ENCODE measurements around the gene YES1.
A peak's percentile ranks its signal among the peaks of the same experiment; 100 is the strongest.
"Not testable (repeated sequence)": the region's sequence is repeated elsewhere in the genome, so short reads cannot be mapped to it uniquely, and the experiment has no call there.

YES1 gene

DNA sequence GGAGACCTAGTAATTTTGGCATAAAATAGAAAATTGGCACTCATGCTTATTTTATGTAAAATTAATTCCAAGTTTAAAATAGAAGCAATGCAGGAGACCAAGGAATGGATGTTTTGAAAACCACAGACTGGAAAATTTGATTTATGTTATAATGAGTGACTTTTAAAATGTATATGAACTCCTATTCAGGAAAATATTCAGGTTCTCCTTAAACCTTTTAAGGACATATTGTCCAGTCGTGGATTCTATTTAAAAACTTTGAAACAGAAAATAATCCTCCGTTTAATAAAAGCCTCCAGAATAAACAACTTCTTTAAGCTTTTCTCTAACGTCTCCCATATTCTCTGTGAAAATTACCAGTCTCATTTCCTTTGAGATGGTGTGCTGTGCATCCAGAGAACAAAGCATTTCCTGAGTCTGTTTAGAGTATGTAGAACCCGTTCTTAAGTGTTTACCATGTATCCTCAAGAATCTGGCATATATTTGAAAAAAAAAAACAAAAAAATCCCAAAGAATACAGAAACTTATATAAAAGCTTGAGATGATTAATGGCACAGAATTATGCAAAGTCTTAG lies 8.6 kb upstream of the YES1 start:
- no peak for DNase-seq

DNA sequence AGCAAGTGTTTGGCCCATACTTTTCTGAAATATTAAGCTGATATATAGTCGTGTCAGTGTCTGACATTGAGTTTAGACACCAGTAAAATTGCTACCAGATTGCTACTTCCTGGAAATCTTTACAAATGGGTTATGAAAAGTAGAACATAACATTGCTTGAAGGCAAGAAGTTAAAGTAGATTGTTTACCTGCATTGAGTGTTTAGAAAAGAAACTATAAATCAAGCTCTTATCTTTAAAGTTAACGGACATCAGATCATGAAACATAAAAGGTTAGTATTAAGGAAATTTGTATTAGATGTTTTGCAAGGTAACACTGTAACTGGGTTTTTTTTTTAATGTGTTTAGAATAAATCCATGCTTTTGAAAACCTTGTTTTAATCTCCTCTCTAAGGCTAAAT lies 4.8 kb upstream of the YES1 start:
- no peak for DNase-seq

DNA sequence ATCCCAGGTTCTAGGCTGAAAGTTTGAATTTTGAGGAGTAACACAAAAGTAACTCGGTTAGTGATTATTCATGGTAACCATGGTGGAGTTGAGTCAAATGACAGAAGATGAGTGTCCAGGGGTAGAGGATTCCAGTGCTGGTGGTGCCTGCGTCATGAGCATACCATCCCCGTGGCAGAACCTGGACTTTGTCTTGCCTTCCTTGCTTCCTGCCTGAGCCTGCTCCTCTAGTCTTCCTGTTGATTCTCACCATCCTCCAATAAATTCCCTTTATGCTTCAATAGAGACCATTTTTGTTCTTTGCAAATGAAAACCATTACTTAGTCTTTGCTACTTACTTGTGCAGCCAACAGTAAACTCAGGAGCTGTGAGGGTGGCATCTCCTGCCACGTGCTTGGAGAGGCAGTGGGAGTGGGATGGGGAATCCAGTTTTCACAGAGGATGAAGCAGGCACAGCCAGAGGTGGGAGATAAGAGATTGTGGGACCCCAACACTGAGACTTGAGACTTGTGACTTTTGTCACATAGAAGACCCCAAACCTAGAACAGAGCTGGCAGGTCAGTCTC lies 4.1 kb upstream of the YES1 start:
- DNase-seq = no peak

DNA sequence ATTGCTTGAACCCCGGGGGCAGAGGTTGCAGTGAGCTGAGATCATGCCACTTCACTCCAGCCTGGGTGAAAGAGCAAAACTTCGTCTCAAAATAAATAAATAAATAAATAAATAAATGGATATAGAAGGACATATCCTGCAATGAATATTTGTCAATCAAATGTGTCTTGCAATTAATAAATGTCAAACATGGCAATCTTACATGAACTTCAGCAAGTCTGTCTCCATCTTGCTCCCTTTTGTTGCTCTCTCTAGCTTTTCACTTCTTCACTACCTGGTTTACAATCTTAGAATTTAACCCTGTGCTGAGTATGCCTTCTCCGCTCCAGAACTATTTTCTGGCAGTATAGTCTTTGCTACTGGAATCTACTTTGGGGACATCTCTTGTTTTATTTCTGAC lies 3.3 kb upstream of the YES1 start:
- DNase-seq = no peak

DNA sequence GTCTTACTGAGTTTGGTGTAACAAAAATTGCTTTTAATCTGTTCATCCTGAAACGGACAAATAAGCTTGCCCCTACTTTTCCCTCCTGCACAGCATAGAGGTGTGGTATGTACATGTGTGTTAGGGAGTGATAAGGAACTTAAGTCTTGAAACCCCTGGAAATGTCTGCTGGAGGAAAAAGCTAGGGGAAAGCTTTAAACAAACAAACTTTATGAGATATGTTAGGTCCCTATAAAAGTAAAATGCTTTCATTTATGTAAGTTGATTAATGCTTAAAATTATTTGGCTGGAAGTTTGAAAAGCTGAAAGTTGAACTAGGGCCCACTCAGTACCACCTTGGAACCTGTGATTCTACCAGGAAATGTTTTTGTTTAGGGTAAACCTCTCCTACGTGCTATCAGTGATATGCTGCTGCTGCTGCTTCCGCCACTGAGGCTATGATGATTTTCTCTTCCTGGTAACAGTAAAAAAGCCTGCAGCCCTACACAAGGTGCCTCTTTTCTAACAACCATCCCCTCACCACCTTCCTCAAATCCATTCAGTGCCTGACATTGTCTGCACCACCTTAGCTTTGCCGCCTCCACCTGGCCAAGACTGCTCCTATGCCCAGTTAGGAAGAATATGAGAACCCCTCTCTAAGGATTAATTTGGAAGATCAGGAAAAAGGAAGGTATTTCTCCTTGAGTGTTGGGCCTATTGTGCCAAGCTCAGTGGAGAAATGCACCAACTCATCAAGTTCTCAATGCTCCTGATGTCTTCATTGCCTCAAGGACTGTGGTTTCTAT lies 2.5 kb upstream of the YES1 start:
- no peak for DNase-seq

DNA sequence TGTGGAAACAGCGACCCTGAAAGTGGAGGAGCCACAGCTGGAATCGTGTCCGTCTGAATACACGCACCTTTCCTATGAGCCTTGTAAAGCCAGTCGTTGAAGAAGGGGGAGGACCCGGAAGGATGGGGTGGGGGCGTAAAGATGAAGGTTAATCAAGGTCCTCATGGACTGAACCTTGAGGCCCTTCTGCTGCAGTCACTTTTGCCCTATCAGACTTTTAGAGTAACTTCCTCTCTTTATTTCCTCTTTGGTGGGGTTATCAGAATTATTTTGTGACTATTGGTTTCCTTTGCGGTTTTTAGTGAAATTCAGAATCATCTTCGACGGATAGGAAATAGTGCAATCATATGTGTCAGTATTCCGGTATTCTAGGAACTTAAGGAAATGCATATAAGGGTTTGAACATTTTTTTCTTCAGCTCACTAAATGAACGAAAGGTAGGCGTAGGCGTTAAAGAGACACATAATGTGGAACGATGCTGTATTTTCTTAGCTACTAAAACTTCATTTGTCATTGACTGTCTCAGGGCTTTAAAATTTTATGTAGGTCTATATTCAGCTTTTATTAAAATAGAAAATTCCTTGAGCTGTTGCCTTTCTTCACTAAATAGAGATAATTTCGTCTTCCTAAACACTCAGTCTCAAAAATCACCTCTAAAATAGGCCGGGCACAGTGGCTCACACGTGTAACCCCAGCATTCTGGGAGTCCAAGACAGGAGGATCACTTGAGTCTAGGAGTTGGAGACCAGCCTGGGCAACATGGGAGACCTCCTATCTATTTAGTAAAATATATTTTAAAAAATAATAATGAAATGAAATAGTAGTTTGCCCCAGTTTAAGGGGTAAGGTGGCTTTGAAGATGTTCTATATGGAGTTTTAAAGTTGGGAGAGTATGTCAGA lies 1.4 kb upstream of the YES1 start:
- no peak for DNase-seq

DNA sequence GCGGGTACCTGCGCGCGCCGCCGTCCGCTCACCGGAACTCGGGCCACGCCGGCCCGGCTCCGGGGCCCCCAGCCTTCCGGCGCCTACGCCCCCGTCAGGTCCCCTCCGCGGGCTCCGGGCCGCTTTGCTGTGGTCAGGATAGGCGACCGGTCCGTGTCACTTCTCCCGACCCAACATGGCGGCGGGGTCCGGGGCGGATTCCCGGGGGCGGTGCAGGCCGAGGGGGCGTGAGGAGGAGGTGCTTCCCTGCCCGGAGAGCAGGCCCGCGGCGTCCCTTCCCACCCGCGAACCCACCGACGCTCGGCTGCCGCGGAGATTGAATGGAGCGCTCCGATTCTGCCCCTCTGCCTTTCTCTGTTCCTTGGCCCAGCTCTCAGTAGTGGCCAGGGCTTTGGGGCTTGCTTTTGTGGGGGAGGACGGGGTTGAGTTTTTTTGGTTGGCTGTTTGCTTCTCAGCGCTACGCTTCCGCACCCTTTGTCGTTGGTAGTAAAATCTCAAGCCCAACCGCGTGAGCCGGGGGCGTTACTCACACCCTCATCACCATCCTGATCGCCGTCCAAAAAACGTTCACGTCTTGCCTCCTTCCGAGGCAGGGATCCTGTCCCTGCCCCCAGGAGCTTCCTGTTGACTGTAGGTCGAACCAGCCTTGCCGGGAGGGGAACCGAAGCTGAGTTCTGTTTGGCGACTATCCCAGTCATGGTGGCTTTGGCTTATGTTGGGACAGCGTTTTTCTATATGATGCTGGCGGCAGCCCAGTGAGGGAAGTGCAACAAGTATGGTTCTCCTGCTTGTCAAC lies 532 bp upstream of the YES1 start:
- peak; percentile 91 for DNase-seq

DNA sequence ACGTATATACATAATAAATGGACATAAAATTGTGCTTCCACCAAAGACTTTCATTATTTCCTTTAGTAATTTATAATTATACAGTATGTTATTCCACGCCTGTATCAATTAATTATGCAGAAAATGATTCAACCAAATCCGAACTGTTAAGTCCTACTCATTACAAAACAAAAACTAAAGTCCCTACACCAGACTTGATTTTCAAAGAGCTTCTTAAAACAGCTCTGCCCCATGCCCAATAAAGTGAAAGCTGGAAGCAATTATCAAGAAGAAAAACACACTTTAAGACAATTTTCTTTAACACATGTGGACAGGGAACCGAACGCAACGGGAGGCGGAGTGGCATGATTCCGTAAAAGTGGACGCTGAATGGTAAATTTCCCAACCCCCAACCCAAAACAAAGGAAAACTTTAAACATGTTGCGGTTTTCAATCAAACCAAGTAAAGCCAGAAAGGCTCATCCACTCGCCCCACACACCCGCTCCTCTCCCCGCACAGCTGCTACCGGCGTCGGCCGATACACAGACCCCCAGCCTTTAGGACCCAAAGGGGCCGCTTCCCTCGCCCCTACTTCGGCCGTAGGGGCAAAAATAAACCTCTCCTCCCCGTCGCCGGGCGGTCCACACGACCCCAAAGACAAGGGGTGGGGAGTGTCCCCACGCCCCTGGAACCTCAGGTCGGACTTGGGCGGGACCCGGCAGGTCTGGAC lies 705 bp downstream of the YES1 start:
- DNase-seq = no peak

DNA sequence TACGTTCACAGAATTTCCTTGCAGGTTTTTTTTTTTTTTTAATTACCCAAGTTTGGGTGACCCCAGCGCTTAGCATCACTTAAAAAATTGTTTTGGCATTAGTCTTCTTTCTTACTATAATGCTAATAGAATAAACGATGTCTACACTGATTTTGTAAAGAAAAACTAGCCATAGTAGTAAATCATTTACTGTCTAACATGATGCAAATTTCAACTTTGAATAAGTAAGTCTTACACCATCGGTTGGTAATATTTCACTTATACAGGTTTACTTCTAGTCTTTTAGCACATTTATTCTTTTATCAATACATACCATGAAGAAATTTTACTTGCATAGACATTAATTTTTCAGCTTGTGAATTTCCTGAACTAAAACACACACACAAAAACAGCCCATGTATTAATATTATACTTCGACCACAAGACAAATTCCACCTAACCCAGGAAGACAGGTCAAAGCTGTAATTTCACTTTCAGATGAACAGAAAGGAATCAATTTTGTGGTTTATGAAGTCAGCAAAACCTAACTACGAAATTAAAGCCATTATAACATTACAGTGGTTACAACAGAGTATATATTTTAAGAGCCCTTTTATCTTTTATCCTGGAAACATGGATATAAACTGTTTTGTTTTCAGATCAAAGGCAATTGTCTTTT lies 1.9 kb downstream of the YES1 start:
- DNase-seq = peak; percentile 18

DNA sequence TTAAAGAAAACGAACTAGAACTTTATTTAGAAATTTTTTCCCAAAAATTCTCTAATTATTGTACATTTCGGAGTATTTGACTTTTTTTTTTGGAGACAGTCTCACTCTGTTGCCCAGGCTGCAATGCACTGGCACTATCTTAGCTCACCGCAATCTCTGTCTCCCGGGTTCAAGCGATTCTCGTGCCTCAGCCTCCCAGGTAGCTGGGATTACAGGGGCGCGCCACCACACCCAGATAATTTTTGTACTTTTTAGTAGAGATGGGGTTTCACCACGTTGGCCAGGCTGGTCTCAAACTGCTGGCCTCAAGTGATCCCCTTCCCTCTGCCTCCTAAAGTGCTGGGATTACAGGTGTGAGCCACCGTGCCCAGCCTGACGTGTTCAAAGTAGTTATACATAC lies 2.8 kb downstream of the YES1 start:
- not testable (repeated sequence) for DNase-seq

DNA sequence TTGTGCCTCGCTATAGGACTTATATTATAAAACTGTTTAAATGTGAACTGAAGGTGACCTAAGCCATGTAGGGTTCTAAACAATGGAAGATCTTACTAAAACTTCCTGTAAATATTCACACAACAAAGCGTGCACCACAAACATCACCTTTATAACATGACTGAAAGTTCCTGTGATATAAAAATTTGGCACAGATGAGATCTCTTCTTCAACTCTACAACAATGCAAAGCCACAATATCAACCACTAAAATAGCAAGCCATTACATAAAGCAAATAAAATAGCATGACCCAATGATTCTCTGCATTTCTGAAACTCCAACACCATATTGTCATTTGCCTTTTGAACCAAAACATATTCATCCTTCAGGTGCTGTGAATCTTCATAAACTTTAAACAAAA lies 3.5 kb downstream of the YES1 start:
- DNase-seq = no peak

DNA sequence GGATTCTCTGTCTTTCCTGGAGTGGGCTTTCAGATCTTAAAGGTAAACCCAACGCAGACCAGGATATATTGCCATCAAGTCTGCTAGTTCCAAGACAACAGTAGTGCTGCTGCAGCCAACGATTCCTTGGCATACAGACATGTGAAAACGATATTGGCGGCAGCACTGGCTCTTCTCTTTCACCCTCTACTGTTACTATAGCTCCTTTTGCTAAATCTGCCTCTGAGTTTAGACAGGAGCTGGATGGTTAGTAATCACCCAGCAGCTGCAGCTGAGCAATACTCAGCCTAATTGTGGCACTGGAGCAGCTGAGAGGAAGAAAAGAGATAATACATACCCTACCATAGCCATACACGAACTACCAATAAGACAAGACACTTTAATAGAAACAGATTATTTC lies 4.0 kb downstream of the YES1 start:
- no peak for DNase-seq

DNA sequence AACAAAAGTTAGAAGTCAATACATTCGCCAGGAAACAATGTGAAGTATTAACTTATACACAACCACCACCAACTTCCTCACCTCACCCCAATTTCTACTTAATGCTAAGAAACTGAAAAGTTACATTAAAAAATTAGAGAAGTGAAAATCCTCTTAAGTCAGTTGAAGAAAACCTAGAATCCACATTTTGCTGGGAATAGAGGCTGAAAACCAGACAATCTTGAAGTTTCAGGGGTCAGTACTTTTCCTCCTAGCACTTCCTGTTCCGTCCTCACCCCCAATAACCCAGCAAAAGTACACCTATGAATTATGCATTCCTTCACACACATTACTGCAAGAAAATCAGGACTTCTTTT lies 6.3 kb downstream of the YES1 start:
- DNase-seq = no peak

DNA sequence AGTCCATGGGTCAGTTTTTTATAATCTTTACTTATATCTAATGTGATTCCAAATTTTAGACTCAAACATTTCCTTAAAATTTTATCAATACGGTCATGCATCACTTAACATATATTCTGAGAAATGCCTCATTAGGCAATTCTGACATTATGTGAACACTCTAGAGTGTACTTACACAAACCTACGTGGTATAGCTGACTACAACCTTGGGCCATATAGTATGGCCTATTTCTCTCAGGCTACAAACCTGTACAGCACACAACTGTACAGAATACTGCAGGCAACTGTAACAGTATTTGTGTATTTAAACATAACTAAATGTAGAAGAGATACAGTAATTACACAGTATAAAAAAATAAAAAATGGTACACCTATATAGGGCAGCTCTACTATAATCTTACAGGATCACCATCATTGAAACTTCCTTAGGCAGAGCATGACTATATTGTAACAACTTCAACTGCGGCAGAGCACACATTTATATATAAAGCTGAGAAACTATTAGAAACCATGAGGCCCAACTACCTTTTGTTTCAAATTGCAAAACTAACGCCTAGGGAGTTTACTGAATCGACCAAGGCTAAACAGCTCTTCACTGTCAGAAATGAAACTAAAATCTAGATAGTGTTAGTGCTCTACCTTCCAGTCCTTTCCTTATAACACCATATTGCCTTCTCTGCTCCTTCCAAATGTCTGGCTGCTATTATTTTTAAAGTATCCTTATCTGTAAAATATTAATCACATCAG lies 6.9 kb downstream of the YES1 start:
- no peak for DNase-seq

DNA sequence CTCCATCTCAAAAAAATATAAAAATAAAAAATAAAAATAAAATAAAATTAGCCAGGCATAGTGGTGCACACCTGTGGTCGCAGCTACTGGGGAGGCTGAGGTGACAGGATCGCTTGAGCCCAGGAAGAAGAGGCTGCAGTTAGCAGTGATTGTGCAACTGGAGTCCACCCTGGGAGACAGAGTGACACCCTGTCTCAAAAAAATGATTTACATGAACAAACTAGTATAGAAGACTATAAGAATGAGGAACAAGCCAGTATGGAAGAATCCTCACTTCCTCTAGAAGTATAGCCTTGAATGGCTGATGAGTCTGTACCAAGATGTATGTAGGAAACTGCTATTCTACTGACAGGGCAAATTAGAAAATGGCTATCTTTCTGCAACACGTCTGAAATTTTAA lies 10.9 kb downstream of the YES1 start:
- no peak for DNase-seq

DNA sequence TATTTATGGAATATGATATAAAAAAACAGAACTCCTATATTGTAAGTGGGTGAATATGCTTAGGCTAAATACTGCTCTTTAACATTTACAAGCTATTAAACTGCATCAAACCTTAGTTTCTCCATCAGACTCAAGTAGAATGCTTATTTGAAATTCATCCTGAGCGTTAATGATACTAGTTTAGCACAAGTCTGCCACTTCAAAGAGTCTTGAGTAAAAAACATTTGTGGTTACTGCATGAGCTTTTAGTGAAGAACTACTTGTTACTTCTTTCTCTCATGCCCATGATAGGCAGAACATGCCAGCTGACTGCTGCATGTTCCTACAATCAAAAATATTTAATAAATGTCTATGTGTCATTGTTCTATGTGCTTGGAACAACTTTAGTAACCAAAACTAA lies 12.1 kb downstream of the YES1 start:
- no peak for DNase-seq

DNA sequence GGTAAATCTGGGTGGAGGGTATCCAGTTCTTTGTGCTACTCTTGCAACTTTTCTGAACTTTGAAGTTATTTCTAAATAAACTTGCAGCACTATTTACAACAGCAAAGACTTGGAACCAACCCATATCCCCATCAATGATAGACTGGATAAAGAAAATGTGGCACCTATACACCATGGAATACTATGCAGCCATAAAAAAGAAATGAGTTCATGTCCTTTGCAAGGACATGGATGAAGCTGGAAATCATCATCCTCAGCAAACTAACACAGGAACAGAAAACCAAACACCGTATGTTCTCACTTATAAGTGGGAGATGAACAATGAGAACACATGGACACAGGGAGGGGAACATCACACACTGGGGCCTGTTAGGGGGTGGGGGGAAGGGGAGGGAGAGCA lies 16.7 kb downstream of the YES1 start:
- not testable (repeated sequence) for DNase-seq

DNA sequence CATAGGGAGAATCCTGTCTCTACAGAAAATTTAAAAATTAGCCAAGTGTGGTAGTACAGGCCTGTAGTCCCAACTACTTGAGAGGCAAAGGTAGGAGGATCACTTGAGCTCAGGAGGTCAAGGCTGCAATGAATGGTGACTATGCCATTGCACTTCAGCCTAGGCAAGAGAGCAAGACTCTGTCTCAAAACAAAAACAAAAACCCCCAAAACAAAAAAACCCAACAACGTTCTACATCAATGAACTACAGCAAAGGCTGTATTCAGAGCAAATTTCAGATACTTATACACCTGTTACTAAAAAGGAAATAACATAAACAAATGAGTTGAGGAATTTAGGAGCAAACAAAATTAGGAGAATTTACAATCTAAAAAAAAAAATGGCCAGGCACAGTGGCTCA lies 22.6 kb downstream of the YES1 start:
- DNase-seq = no peak

DNA sequence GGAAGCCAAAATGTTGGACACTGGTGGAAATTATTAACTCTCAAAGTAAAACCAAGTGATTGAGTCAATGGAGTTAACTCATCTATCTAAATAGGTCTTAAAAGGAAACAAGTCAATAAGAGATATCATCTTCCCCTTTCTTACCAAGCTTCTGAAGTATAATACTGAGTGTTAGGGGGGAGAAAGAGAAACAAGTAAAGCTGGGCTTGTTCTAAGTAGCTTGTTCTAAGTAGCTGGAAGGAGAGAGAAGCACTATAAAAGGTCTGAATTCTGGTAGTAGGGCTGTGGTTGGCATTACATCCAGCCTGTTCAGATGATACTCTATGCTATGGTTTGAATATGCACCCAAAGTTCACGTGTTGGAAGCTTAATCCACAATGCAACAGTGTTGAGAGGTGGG lies 26.8 kb downstream of the YES1 start:
- DNase-seq = no peak

DNA sequence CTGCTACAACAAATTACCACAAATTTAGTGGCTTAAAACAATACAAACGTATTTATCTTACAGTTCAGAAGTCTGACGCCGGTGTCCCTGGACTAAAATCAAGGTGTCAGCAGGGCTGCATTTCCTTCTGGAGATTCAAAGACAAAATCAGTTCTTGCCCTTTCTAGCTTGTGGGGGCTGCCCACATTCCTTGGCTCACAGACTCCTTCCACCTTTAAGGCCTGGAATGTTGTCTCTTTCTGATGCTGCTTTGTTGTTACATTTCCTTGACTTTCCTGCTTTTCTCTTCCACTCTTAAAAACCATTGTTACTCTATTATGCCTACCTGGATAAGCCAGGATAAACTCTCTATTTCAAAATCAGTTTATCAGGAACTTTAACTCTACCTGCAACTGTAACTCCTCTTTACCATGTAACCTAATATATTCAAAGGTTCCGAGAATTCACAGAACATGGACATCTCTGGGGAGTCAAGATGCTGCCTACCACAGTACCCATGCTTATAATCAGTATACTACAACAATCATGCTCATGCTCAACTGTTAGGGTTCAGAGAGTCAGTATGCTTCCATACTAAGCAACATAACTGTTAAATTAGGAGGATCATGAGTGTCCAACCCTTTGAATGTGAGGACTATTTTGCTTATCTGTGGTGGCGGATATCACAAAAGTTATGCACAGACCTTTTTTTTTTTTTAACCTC lies 27.4 kb downstream of the YES1 start:
- no peak for DNase-seq

Data from RPMI8226 (cell line).